OCI-LY7 (cell line): ENCODE data around the gene TUB. TPM values are rescaled to one million over a fixed set of nuclear protein-coding genes. Genes with fewer than 3 reads are reported as not detected.

Source experiments
- BruUV-seq: library from RNA; stranded (reverse); fragments of 400-500 nt; replicated peaks from 2 replicates; lab custom pipeline; 2021; lab: Mats Ljungman, UMichigan
- CTCF ChIA-PET: fragments of 300-600 bp; sonication (Branson Sonifier 250); formaldehyde crosslinking; loops from one replicate; lab custom pipeline; 2022; ENCODE audit warnings: antibody characterized with exemption; ENCODE audit not compliant: unreplicated experiment; lab: Charles Lee
- POLR2A ChIA-PET: fragments of 300-600 bp; sonication (Branson Sonifier 250); formaldehyde crosslinking; loops from one replicate; lab custom pipeline; 2022; ENCODE audit warnings: antibody characterized with exemption; lab: Charles Lee
- DNase-seq: peaks from one replicate; pipeline ENCODE4 v3.0.0-alpha.2; 2015; ENCODE audit warnings: low spot score
- H2AFZ ChIP-seq: fragments of 200-600 bp; sonication (generic), shearing (Covaris generic); 2 replicates; pipeline ENCODE4 v1.6.1; 2014; ENCODE audit warnings: mild to moderate bottlenecking, antibody characterized with exemption, low read length, moderate library complexity
- H3K27ac ChIP-seq: fragments of 200-600 bp; sonication (generic); 2 replicates; pipeline ENCODE4 v1.5.1; 2014; ENCODE audit warnings: mixed run types, low read depth, mild to moderate bottlenecking, moderate library complexity, low read length, inconsistent platforms; ENCODE audit not compliant: poor library complexity, severe bottlenecking
- H3K36me3 ChIP-seq: fragments of 200-600 bp; sonication (generic); 2 replicates; pipeline ENCODE4 v1.6.1; 2014; ENCODE audit warnings: mild to moderate bottlenecking, antibody characterized with exemption, low read length, moderate library complexity, mixed read lengths; ENCODE audit not compliant: insufficient read depth
- H3K4me1 ChIP-seq: fragments of 200-600 bp; sonication (generic); 2 replicates; pipeline ENCODE4 v1.5.1; 2014; ENCODE audit warnings: mild to moderate bottlenecking, low read length; ENCODE audit not compliant: insufficient read depth, poor library complexity, severe bottlenecking
- H3K4me2 ChIP-seq: fragments of 200-600 bp; sonication (generic); 2 replicates; pipeline ENCODE4 v1.6.1; 2014; ENCODE audit warnings: mild to moderate bottlenecking, low read length
- H3K4me3 ChIP-seq: fragments of 200-600 bp; sonication (generic); 2 replicates; pipeline ENCODE4 v1.5.1; 2014; ENCODE audit warnings: mild to moderate bottlenecking, low read depth, low read length; ENCODE audit not compliant: poor library complexity, severe bottlenecking
- H3K79me2 ChIP-seq: fragments of 200-600 bp; sonication (generic); 2 replicates; pipeline ENCODE4 v1.6.1; 2016; ENCODE audit warnings: low read depth, mild to moderate bottlenecking, low read length, moderate library complexity, mixed read lengths; ENCODE audit not compliant: insufficient read depth
- H3K9me2 ChIP-seq: fragments of 200-600 bp; sonication (generic); 2 replicates; pipeline ENCODE4 v1.6.1; 2016; ENCODE audit warnings: mild to moderate bottlenecking, low read length, mixed read lengths; ENCODE audit not compliant: insufficient read depth
- H3K9me3 ChIP-seq: fragments of 200-600 bp; sonication (generic); 2 replicates; pipeline ENCODE4 v1.6.1; 2014; ENCODE audit warnings: mild to moderate bottlenecking, mixed run types, low read length, mixed read lengths
- H4K20me1 ChIP-seq: fragments of 200-600 bp; sonication (generic); 2 replicates; pipeline ENCODE4 v1.6.1; 2014; ENCODE audit warnings: mild to moderate bottlenecking, antibody characterized with exemption, low read length, moderate library complexity, mixed read lengths; ENCODE audit not compliant: insufficient read depth
- CTCF ChIP-seq: fragments of 200-600 bp; sonication (generic); conservative IDR thresholded peaks from 2 replicates; pipeline ENCODE4 v1.5.1; 2014; ENCODE audit warnings: mild to moderate bottlenecking, antibody characterized with exemption, low read length, moderate library complexity, mixed read lengths
- EZH2phosphoT487 ChIP-seq: fragments of 200-600 bp; sonication (generic); IDR thresholded peaks from 2 replicates; pipeline ENCODE4 v1.6.1; 2018; ENCODE audit warnings: low read depth, borderline replicate concordance, mild to moderate bottlenecking, mixed run types, antibody characterized with exemption, low read length, moderate library complexity, mixed read lengths
- intact Hi-C: fragments of 100-400 bp; cut with micrococcal nuclease; formaldehyde crosslinking; loops from one replicate; pipeline ENCODE4 v1.10.0; 2022; ENCODE audit not compliant: unreplicated experiment
- total RNA-seq, 2 experiments: library from RNA; depleted of rRNA in 1 of 2; stranded (reverse); fragments of >200 nt in 1 of 2; shearing (Covaris generic) in 1 of 2; gene quantifications; 2 replicates each; pipeline ENCODE4 v1.2.3, GENCODE V29; 2014 to 2022

TUB gene
- total RNA-seq, 2 experiments from 2014 or later, result not detected

- BruUV-seq, result no TSS peak
- no peak overlapping the region for H3K4me3 ChIP-seq
- POLR2A ChIA-PET, result no interaction called here
- no peaks in the 10 kb centered on the region for H3K9me2 ChIP-seq
- no peaks in the 10 kb centered on the region for H3K79me2 ChIP-seq
- no peak overlapping the region for H2AFZ ChIP-seq
- no peaks in the 10 kb centered on the region for H3K36me3 ChIP-seq
- no peaks in the 10 kb centered on the region for H3K4me1 ChIP-seq
- CTCF ChIA-PET, result no interaction called here
- intact Hi-C loops, result no loop called here
- H3K4me2 ChIP-seq, result no peak overlapping the region
- TF ChIP-seq CTCF (no peak), EZH2phosphoT487 (no peak)
- H3K27ac ChIP-seq, result no peak overlapping the region
- DNase-seq, result no peak
- no peaks in the 10 kb centered on the region for H4K20me1 ChIP-seq
- H3K9me3 ChIP-seq, result no peaks in the 10 kb centered on the region
These were observed 26.6 kb downstream of the TUB start for GRCh38 chr11:8107642-8108041.

- POLR2A ChIA-PET, result interaction anchor here (0.6 to 1.0 kb wide), 3 partner anchors 10 to 159 kb away, joined by 3 read pairs; no protein-coding TSS in a partner anchor
- no TSS peak for BruUV-seq
These were observed 27.4 kb downstream of the TUB start for GRCh38 chr11:8108421-8108820.

More at GRCh38 chr11:8108421-8108820, 27.4 kb downstream of the TUB start:
- CTCF ChIA-PET, result no interaction called here
- Histone ChIP-seq H3K27ac (no peak overlapping the region), H3K79me2 (no peaks in the 10 kb centered on the region), H3K9me2 (no peaks in the 10 kb centered on the region), H3K4me1 (no peaks in the 10 kb centered on the region), H4K20me1 (no peaks in the 10 kb centered on the region), H2AFZ (no peak overlapping the region), H3K4me2 (no peak overlapping the region), H3K4me3 (no peak overlapping the region), H3K9me3 (no peaks in the 10 kb centered on the region), H3K36me3 (no peaks in the 10 kb centered on the region)
- no peak for DNase-seq
- intact Hi-C loops, result no loop called here
- TF ChIP-seq CTCF (no peak), EZH2phosphoT487 (no peak)
